ENCODE results near the gene SAMD14.
A peak's percentile ranks its signal among the peaks of the same experiment; 100 is the strongest.

Gene SAMD14

DNA sequence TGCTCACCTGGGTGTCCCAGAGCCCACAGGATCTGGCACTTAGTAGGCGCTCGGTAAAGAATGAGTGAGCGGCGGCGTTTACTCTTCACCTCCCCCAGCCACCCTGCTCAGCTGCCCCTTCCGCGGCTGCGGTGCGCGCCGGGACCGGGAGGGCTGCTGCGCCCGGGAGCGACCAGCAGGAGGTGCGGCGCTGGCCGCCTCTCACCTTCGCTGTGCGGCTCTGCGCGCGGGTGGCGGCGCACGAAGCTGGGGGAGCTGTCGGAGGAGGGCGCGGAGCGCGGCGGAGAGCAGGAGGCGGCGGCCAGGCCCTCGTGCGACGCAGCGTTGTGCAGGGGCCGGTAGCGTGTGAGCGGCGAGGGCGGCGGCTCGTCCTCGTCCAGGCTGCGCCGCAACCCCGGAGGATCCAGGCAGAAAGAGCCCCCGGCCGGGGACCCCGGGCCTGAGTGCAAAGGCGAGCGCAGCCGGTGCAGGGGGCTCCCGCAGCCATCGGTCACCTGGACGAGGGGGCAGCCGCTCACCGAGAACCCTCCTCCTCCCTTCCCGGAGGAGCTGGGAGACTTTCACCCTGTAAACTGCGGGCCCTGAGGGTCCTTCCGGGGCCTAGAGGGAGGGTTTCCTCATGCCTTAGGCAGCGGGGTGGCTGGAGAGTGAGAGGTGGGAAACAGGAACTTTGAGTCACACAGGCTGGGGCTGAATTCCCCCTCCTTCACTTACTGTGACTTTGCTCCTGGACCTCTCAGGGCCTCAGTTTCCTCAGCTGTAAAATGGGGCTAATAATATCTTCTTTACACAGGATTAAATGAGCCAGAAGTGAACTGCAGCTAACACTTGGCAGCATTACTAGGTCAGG lies 12.5 kb downstream of the SAMD14 start:
- no peak for DNase-seq (ENCODE audit: low read depth, low spot score)
- H3K27ac ChIP-seq, result no peak overlapping the region

DNA sequence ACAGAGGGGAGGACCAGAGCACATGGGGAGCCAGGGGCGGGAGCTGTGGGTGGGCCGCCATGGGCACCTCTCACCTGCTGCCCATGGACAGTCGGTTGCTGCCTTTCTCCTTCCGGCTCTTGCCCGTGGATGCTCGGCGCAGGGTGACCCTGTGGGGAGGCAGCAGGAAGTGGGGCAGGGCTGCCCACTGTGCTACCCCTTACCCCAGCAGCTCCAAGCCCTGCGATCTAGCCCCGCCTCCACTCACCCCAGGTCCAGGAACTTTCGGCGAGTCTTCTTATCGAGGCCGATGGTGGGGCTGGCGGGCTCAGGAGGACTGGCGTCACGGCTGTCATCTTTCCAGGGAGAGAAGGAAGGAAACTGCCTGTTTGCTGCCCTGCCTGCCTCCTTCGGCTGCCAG lies 14.2 kb downstream of the SAMD14 start:
- no peak overlapping the region for H3K27ac ChIP-seq
- DNase-seq (ENCODE audit: low read depth, low spot score), result no peak

- H3K27ac ChIP-seq, result no peak overlapping the region
- DNase-seq (ENCODE audit: low read depth, low spot score), result no peak
Measured at GRCh38 chr17:50114849-50115357, 15.1 kb downstream of the SAMD14 start.

DNA sequence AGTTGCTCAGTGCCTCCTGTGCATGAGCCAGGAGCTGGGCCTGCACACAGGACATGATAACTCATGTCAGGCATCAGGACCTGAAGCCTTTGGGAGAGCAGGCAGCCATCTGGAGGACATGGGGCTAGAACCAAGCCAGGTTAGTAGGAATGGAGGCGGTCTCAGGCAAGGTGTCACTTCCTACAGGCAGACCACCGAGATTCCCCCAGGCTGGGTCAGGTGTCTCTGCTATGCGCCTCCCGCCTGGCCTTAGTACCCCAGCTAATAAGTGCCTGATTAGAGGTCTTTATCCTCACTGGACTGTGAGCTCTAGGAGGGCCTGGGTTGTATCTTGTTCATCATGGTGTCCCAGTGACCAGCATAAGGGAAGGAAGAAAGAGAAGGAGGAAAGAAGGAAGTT lies 15.6 kb downstream of the SAMD14 start:
- no peak for DNase-seq (ENCODE audit: low read depth, low spot score)
- no peak overlapping the region for H3K27ac ChIP-seq

DNA sequence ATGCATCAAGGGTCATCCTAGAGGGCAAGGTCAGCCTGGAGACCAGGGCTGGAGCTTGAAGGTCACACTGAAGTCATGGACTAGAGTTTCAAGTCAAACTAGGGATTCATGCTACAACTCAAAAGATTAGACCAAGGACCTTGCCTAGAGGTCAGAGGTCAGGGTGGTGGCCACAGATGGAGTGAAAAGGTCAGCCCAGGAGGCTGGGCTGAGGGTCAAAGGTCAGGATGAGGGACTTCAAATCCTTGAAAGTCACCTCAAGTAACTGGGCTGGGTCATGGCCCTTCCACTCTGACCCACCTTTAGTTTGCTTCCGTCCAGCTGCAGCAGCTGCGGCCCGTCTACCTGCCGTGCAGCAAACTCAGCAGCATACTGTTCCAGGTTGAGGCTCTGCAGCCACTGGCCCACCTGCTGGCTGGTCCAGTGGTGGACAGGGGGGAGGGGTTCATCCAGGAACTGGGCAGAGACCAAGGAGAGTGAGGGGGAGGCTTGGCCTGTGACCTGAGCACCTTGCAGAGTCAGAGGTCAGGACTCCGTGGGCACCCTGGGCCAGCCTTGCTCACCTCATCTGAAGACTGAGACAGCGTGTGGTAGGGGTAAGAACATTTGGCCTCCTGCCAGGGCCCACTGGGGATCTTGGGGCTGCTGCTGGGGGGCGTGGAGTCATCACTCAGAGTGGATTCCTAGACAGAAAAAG lies 16.2 kb downstream of the SAMD14 start:
- no peak overlapping the region for H3K27ac ChIP-seq
- no peak for DNase-seq (ENCODE audit: low read depth, low spot score)

DNA sequence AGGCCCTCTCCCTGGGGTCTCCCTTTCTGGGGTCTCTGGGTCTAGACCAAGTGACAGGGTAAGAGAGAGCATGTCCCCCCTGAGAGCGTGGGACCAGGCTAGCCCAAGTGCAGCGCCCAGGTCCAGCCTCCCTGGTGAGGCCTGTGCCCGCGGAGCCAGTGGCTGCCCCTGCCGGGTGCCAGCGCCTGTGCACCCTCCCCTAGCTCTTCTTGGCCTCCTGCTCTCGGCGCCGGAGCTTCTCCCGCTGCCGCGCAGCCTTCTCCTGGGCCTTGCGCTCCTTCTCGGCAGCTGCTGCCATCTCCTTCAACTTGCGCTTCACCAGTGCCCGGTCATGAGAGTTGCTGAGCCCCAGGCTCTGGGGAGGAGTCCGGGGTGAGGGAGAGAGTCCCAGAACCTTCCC lies 17.3 kb downstream of the SAMD14 start:
- H3K27ac ChIP-seq, result no peak overlapping the region
- no peak for DNase-seq (ENCODE audit: low read depth, low spot score)

DNA sequence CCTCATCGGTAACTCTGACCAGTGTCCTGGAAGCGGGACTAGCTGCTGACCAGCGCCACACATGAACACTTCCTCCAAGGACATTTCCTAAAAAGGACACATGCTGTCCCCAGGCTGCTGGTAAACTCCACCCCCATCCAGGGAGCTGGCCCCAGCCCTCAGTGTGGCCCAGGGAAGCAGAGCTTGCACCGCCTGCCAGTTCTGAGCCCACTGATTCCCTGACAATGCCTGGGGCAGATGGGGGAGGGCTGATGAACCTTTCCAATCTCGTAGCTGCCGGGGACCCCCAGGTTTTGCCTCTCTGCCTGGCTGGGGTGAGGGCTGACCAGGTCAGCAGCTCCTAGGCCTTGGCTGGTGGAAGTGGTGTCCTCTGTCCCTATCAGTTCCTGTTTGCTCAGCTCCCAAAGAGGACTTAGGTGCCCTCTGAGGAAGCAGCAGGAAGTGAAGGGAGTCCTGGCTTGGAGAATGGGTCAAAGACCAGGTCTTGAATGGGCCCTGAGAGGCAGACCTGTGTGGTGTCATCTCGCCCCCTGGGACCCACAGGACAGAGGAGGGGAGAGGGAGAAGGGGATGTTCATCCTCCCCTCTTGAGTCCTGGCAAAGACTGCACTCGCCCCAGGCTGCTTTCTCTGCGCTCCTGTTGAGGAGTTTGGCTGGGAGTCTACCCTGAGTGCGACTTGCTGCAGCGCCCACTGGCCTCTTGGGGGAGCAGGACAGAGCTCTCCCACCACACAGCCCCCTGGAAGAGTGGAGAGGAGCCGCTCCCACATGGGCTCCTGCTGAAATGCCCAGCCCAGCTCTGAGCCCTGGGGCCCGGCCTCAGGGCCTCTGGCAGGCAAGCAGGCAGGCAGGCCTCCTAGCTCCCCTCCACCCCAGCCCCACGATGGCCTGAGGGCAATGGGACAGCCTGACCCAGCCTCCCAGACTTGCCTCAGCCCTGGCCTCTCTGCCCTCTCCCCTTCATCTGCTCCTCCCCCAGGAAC lies 18.0 kb downstream of the SAMD14 start:
- H3K27ac ChIP-seq, result no peak overlapping the region
- no peak for DNase-seq (ENCODE audit: low read depth, low spot score)

GRCh38 chr17:50110591-50111349 lies 19.2 kb downstream of the SAMD14 start:
- DNase-seq (ENCODE audit: low read depth, low spot score), result no peak
- H3K27ac ChIP-seq, result no peak overlapping the region

DNA sequence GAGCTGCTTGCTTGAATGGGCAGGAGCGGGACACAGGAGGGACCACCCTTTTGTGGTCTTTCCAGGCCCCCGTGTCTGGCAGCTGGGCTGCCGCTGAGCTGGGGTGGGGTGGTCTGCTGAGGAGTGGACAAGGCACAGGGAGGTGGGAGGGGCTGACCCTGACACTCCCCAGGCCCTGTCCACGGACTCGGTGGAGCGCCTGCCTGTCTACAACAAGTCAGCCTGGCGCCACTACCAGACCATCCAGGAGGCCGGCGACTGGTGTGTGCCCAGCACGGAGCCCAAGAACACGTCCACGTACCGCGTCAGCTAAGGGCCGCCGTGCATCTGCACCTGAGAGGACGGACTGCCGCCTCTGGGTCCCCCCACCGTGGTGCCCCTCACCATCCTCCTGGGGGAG lies 20.2 kb downstream of the SAMD14 start:
- no peak overlapping the region for H3K27ac ChIP-seq
- no peak for DNase-seq (ENCODE audit: low read depth, low spot score)

DNA sequence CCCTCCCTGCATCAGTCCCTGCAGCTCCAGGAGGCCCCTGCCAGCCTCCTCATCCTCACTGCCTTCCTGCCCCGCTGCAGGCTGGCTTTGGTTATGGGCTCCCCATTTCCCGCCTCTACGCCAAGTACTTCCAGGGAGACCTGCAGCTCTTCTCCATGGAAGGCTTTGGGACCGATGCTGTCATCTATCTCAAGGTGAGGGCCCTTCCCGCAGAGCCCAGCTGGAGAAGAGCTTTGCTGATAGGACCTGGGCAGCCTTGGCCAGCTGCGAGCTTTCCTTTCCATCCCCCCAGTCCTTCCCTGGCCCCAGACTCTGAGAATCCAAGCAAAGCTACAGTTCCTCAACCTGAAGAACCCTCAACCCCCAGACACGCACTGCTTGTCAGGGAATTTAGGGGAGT lies 20.8 kb downstream of the SAMD14 start:
- no peak for DNase-seq (ENCODE audit: low read depth, low spot score)
- no peak overlapping the region for H3K27ac ChIP-seq

GRCh38 chr17:50108556-50108955 lies 21.4 kb downstream of the SAMD14 start:
- no peak overlapping the region for H3K27ac ChIP-seq
- no peak for DNase-seq (ENCODE audit: low read depth, low spot score)

DNA sequence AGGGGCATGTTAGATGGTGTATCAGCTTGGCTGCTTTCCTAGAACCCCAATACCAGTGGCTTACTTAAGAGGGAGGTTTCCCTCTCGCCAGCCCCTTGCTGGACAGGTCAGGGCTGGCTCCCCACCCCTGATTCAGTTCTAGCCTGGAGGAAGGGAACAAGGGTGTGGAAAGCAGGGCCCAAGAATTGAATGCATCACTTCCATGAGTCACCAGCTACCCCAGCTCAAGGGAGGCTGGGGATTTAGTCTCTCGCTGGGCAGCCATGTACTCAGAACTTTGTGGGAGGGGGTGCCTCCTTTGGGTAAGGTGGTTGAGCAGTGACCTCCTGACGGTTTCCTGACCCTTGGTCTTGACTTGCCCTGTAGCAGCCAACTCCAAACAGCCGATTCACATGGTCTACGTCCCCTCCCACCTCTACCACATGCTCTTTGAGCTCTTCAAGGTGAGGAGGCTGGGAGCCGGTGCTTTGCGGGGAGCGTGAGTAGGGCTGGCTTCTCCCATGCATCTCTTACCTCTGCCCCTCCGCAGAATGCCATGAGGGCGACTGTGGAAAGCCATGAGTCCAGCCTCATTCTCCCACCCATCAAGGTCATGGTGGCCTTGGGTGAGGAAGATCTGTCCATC lies 22.1 kb downstream of the SAMD14 start:
- peak; percentile 57 for DNase-seq (ENCODE audit: low read depth, low spot score)

DNA sequence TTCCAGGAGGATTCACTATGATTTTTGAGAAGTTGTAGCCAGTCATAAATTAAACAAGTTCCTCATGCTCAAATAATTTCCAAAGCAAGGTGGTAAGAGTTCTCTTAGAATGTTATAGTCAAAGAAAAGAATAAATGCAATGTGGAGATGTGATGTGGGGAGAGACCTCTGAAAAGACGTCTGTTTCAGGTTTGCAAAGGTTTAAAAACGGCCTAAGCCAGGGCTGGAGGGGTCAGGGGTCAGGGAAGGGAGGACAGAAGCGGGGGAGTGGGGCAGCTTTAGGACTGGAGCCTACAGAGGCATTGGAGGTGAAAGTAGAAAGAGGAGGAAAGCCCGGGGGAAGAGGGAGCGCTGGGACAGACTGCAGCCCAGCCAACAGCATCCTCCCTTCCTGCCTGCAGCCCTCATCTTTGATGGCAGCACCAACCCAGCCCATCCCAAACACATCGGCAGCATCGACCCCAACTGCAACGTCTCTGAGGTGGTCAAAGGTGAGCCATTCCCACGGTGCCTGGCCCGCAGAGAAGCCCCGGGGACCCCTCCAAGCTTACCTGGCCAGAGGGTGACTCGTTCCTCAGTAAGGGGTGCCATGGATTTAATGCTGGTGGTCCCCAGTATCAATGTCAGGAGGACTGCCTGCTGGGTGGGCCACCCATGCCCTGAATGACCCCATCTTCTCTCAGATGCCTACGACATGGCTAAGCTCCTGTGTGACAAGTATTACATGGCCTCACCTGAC lies 23.4 kb downstream of the SAMD14 start:
- H3K27ac ChIP-seq, result no peak overlapping the region
- no peak for DNase-seq (ENCODE audit: low read depth, low spot score)

More for the DNA sequence above, 22.1 kb downstream of the SAMD14 start:
- peak overlapping the region; percentile 13 for H3K27ac ChIP-seq

GRCh38 chr17:50105811-50106210 lies 24.1 kb downstream of the SAMD14 start:
- H3K27ac ChIP-seq, result no peak overlapping the region
- no peak for DNase-seq (ENCODE audit: low read depth, low spot score)

- DNase-seq (ENCODE audit: low read depth, low spot score), result no peak
- no peak overlapping the region for H3K27ac ChIP-seq
Measured at GRCh38 chr17:50103941-50104340, 26.0 kb downstream of the SAMD14 start.

GRCh38 chr17:50103252-50103651 lies 26.7 kb downstream of the SAMD14 start:
- H3K27ac ChIP-seq, result no peak overlapping the region
- no peak for DNase-seq (ENCODE audit: low read depth, low spot score)

- DNase-seq (ENCODE audit: low read depth, low spot score), result no peak
- H3K27ac ChIP-seq, result no peak overlapping the region
Measured at GRCh38 chr17:50102164-50102991, 27.6 kb downstream of the SAMD14 start.
